ENCODE results near the gene RUSF1.
A peak's percentile ranks its signal among the peaks of the same experiment; 100 is the strongest.
"Not testable (repeated sequence)": the region's sequence is repeated elsewhere in the genome, so short reads cannot be mapped to it uniquely, and the experiment has no call there.

Gene RUSF1

GRCh38 chr16:31487071-31487719 lies 21.0 kb downstream of the RUSF1 start:
- no peak for DNase-seq (ENCODE audit: low read depth in 3 of 3, low spot score in 1 of 3)

GRCh38 chr16:31486045-31486444 lies 22.1 kb downstream of the RUSF1 start:
- no peak for DNase-seq (ENCODE audit: low read depth in 3 of 3, low spot score in 1 of 3)

- DNase-seq (ENCODE audit: low read depth in 3 of 3, low spot score in 1 of 3): no peak
Observed at GRCh38 chr16:31485571-31485970, 22.6 kb downstream of the RUSF1 start.

GRCh38 chr16:31484491-31485171 lies 23.6 kb downstream of the RUSF1 start:
- no peak for DNase-seq (ENCODE audit: low read depth in 3 of 3, low spot score in 1 of 3)

- not testable (repeated sequence) for DNase-seq (ENCODE audit: low read depth in 3 of 3, low spot score in 1 of 3)
Observed at GRCh38 chr16:31484048-31484447, 24.1 kb downstream of the RUSF1 start.

- no peak for DNase-seq (ENCODE audit: low read depth in 3 of 3, low spot score in 1 of 3)
Observed at GRCh38 chr16:31483081-31483480, 25.1 kb downstream of the RUSF1 start, which contains the start of gene SLC5A2. SLC5A2 (plus strand) TSS chr16:31483123; CDS start chr16:31483137, 14 bp downstream.

- no peak for DNase-seq (ENCODE audit: low read depth in 3 of 3, low spot score in 1 of 3)
Observed at GRCh38 chr16:31480851-31481536, 27.2 kb downstream of the RUSF1 start.

- DNase-seq (ENCODE audit: low read depth in 3 of 3, low spot score in 1 of 3): no peak
Observed at GRCh38 chr16:31479751-31480150, 28.4 kb downstream of the RUSF1 start.

GRCh38 chr16:31478956-31479355 lies 29.2 kb downstream of the RUSF1 start:
- no peak for DNase-seq (ENCODE audit: low read depth in 3 of 3, low spot score in 1 of 3)

- no peak for DNase-seq (ENCODE audit: low read depth in 3 of 3, low spot score in 1 of 3)
Observed at GRCh38 chr16:31477220-31478216, 30.7 kb downstream of the RUSF1 start.

- peak; percentile 79 to 85 (median 82) for DNase-seq (ENCODE audit: low read depth in 3 of 3, low spot score in 1 of 3)
Observed at GRCh38 chr16:31476303-31477219, 31.6 kb downstream of the RUSF1 start.

- DNase-seq (ENCODE audit: low read depth in 3 of 3, low spot score in 1 of 3): no peak
Observed at GRCh38 chr16:31475946-31476302, 32.3 kb downstream of the RUSF1 start.

- DNase-seq (ENCODE audit: low read depth in 3 of 3, low spot score in 1 of 3): no peak
Observed at GRCh38 chr16:31474773-31475738, 33.1 kb downstream of the RUSF1 start.

- DNase-seq (ENCODE audit: low read depth in 3 of 3, low spot score in 1 of 3): no peak
Observed at GRCh38 chr16:31474173-31474714, 33.9 kb downstream of the RUSF1 start.

- no peak for DNase-seq (ENCODE audit: low read depth in 3 of 3, low spot score in 1 of 3)
Observed at GRCh38 chr16:31473264-31473984, 34.8 kb downstream of the RUSF1 start.

- DNase-seq (ENCODE audit: low read depth in 3 of 3, low spot score in 1 of 3): no peak
Observed at GRCh38 chr16:31472709-31473203, 35.4 kb downstream of the RUSF1 start.

GRCh38 chr16:31471875-31472708 lies 36.1 kb downstream of the RUSF1 start, which contains the start of gene TGFB1I1:
TGFB1I1 (plus strand) TSS chr16:31472152; CDS start chr16:31472189, 37 bp downstream.
- DNase-seq (ENCODE audit: low read depth in 3 of 3, low spot score in 1 of 3): no peak

Data from stimulated activated CD4-positive, alpha-beta T cell treated with anti-CD3 and anti-CD28 coated beads, TNF-alpha, amount 100 ng/mL, for 1 hour (primary cell).